Endothelial cell of umbilical vein (primary cell): Measurements from ENCODE around the gene SLC18A3.

Experiments
- EZH2 ChIP-seq: IDR thresholded peaks from 2 replicates; pipeline ENCODE4 v1.6.1; 2012; ENCODE audit warnings: borderline replicate concordance, low read depth, mild to moderate bottlenecking, moderate library complexity, low read length, inconsistent platforms; ENCODE audit not compliant: severe bottlenecking
- JUN ChIP-seq: IDR thresholded peaks from 2 replicates; pipeline ENCODE4 v1.6.1; 2011; ENCODE audit warnings: borderline replicate concordance, low read depth; ENCODE audit not compliant: insufficient read length, insufficient read depth
- MYC ChIP-seq: IDR thresholded peaks from one replicate; pipeline ENCODE4 v1.6.1; 2011; ENCODE audit warnings: mild to moderate bottlenecking, low read depth, low read length
- POLR2A ChIP-seq: IDR thresholded peaks from 2 replicates; pipeline ENCODE4 v1.6.1; 2012; ENCODE audit warnings: low read depth, mild to moderate bottlenecking, control low read depth, low read length
- POLR2AphosphoS5 ChIP-seq: IDR thresholded peaks from 2 replicates; pipeline ENCODE4 v1.6.1; 2012; ENCODE audit warnings: low read depth, mild to moderate bottlenecking, control low read depth, low read length, moderate library complexity; ENCODE audit not compliant: insufficient read depth
- TF ChIP-seq, protein P1 (sequence below), 2 donors: IDR thresholded peaks; 1 replicate in 1 of 2; 2 replicates in 1 of 2; pipeline ENCODE4 v1.5.1; 2011; ENCODE audit warnings: low read length in 2 of 2, mild to moderate bottlenecking in 2 of 2, moderate library complexity in 2 of 2, control low read depth in 1 of 2, inconsistent platforms in 1 of 2, low read depth in 1 of 2; ENCODE audit not compliant: insufficient read depth in 1 of 2; ENCODE audit errors: extremely low read depth in 1 of 2
- TF ChIP-seq, protein P2 (sequence below): IDR thresholded peaks from 2 replicates; pipeline ENCODE4 v1.6.1; 2011; ENCODE audit not compliant: insufficient read depth, insufficient read length

DNA sequence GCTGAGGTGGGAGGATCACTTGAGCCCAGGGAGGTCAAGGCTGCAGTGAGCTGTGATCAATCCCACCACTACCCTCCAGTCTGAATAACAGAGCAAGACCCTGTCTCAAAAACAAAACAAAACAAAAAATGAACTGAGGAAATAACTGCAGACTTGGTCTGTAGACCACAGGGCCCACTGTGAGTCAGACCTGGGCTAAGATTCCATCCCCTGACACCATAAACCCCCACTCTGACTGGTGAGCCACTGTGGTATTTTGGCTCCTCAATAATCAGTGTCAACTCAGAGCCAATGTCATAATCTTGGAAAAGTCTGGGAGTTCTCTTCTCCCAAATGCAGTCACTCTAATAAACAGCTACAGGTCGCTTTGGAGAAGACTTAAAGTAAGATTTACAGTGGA lies 47.2 kb upstream of the SLC18A3 start:
- TF ChIP-seq POLR2A, result no peak
- TF ChIP-seq, protein P1, sequence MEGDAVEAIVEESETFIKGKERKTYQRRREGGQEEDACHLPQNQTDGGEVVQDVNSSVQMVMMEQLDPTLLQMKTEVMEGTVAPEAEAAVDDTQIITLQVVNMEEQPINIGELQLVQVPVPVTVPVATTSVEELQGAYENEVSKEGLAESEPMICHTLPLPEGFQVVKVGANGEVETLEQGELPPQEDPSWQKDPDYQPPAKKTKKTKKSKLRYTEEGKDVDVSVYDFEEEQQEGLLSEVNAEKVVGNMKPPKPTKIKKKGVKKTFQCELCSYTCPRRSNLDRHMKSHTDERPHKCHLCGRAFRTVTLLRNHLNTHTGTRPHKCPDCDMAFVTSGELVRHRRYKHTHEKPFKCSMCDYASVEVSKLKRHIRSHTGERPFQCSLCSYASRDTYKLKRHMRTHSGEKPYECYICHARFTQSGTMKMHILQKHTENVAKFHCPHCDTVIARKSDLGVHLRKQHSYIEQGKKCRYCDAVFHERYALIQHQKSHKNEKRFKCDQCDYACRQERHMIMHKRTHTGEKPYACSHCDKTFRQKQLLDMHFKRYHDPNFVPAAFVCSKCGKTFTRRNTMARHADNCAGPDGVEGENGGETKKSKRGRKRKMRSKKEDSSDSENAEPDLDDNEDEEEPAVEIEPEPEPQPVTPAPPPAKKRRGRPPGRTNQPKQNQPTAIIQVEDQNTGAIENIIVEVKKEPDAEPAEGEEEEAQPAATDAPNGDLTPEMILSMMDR (IDR thresholded peaks at IDR 0.05; ENCODE audit: extremely low read depth in 1 of 2, insufficient read depth in 1 of 2, low read depth in 1 of 2, low read length in 2 of 2), result no peak
- no peak for TF ChIP-seq POLR2AphosphoS5
- no peak for TF ChIP-seq MYC
- TF ChIP-seq EZH2, result no peak
- no peak for TF ChIP-seq JUN
- TF ChIP-seq, protein P2, sequence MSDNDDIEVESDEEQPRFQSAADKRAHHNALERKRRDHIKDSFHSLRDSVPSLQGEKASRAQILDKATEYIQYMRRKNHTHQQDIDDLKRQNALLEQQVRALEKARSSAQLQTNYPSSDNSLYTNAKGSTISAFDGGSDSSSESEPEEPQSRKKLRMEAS, result no peak
